Stimulated activated CD4-positive, alpha-beta T cell treated with anti-CD3 and anti-CD28 coated beads, Interleukin-4, amount 100 ng/mL, for 48 hours (primary cell): ENCODE measurements around the gene RYR2.

Experiments used
- DNase-seq, 2 donors: peaks; one replicate each; pipeline ENCODE4 v3.0.0-alpha.2; 2020; ENCODE audit warnings: low read depth in 2 of 2

Gene RYR2

GRCh38 chr1:237732657-237733056 lies 690.7 kb downstream of the RYR2 start:
- no peak for DNase-seq

GRCh38 chr1:237736372-237737029 lies 694.5 kb downstream of the RYR2 start:
- DNase-seq: no peak

GRCh38 chr1:237737448-237737847 lies 695.5 kb downstream of the RYR2 start:
- no peak for DNase-seq

GRCh38 chr1:237737938-237738610 lies 696.1 kb downstream of the RYR2 start:
- no peak for DNase-seq

- DNase-seq: no peak
Measured at GRCh38 chr1:237740846-237741245, 698.9 kb downstream of the RYR2 start.

- DNase-seq: no peak
Measured at GRCh38 chr1:237745545-237745944, 703.6 kb downstream of the RYR2 start.

GRCh38 chr1:237748171-237748960 lies 706.4 kb downstream of the RYR2 start:
- DNase-seq: no peak

GRCh38 chr1:237749122-237749521 lies 707.1 kb downstream of the RYR2 start:
- no peak for DNase-seq

- DNase-seq: no peak
Measured at GRCh38 chr1:237751090-237751489, 709.1 kb downstream of the RYR2 start.

GRCh38 chr1:237754627-237755026 lies 712.6 kb downstream of the RYR2 start:
- DNase-seq: no peak

- DNase-seq: no peak
Measured at GRCh38 chr1:237756304-237756967, 714.5 kb downstream of the RYR2 start.

- DNase-seq: no peak
Measured at GRCh38 chr1:237759377-237759776, 717.4 kb downstream of the RYR2 start.

GRCh38 chr1:237760951-237761350 lies 719.0 kb downstream of the RYR2 start:
- DNase-seq: no peak

GRCh38 chr1:237763137-237763536 lies 721.2 kb downstream of the RYR2 start:
- DNase-seq: no peak

GRCh38 chr1:237763751-237764150 lies 721.8 kb downstream of the RYR2 start:
- no peak for DNase-seq

GRCh38 chr1:237769916-237770315 lies 727.9 kb downstream of the RYR2 start:
- no peak for DNase-seq

GRCh38 chr1:237772009-237772408 lies 730.0 kb downstream of the RYR2 start:
- no peak for DNase-seq

- no peak for DNase-seq
Measured at GRCh38 chr1:237774246-237774645, 732.3 kb downstream of the RYR2 start.

GRCh38 chr1:237779356-237779755 lies 737.4 kb downstream of the RYR2 start:
- DNase-seq: no peak

GRCh38 chr1:237786066-237786719 lies 744.2 kb downstream of the RYR2 start:
- no peak for DNase-seq

- DNase-seq: no peak
Measured at GRCh38 chr1:237788069-237788468, 746.1 kb downstream of the RYR2 start.

- DNase-seq: no peak
Measured at GRCh38 chr1:237789619-237790018, 747.6 kb downstream of the RYR2 start.
